GM19467 (cell line): ENCODE data around the gene OTUB2.
"Not testable (repeated sequence)": the region's sequence is repeated elsewhere in the genome, so short reads cannot be mapped to it uniquely, and the experiment has no call there.

ENCODE experiments used
- ATAC-seq: cut with Tn5 transposase; IDR thresholded peaks from one replicate; pipeline ENCODE4 v1.9.1; 2021; ENCODE audit warnings: mild to moderate bottlenecking, moderate library complexity; ENCODE audit not compliant: unreplicated experiment

The OTUB2 gene

GRCh38 chr14:94052662-94053061 lies 26.5 kb downstream of the OTUB2 start:
- no peak for ATAC-seq

- no peak for ATAC-seq
Measured at GRCh38 chr14:94054401-94054800, 28.3 kb downstream of the OTUB2 start.

DNA sequence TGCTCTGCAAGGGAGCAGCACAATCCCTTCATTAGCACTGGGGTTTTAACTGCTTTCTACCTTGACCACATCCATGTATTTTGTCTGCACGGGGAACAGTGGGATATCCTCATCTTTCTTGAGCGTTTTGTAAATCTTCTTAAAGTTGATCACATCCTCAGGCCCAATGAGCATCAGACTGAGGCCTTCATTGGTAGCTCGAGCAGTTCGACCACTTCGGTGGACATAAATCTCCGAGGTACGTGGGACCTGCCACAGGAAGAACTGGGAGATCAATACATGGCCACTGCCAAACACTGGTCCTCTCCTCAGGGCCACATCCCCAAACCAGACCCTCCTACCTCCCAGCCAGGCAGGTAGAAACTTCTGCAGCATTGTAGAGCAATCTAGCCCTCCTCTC lies 28.8 kb downstream of the OTUB2 start:
- no peak for ATAC-seq

- peak; percentile 52 for ATAC-seq
Measured at GRCh38 chr14:94056579-94057308, 30.6 kb downstream of the OTUB2 start.

- no peak for ATAC-seq
Measured at GRCh38 chr14:94058128-94058673, 32.1 kb downstream of the OTUB2 start.

GRCh38 chr14:94058674-94059138 lies 32.6 kb downstream of the OTUB2 start:
- no peak for ATAC-seq

- ATAC-seq, result no peak
Measured at GRCh38 chr14:94059998-94060397, 33.9 kb downstream of the OTUB2 start.

GRCh38 chr14:94062344-94062940 lies 36.3 kb downstream of the OTUB2 start:
- no peak for ATAC-seq

- ATAC-seq, result no peak
Measured at GRCh38 chr14:94066089-94066676, 40.0 kb downstream of the OTUB2 start.

DNA sequence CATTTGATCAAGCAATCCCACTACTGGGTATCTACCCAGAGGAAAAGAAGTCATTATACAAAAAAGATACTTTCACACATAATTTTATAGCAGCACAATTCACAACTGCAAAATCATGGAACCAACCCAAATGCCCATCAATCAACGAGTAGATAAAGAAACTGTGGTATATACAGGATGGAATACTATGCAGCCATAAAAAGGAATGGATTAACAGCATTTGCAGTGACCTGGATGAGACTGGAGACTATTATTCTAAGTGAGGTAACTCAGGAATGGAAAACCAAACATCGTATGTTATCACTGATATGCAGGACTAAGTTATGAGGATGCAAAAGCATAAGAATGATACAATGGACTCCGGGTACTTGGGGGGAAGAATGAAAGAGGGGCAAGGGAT lies 45.9 kb downstream of the OTUB2 start:
- ATAC-seq, result not testable (repeated sequence)

DNA sequence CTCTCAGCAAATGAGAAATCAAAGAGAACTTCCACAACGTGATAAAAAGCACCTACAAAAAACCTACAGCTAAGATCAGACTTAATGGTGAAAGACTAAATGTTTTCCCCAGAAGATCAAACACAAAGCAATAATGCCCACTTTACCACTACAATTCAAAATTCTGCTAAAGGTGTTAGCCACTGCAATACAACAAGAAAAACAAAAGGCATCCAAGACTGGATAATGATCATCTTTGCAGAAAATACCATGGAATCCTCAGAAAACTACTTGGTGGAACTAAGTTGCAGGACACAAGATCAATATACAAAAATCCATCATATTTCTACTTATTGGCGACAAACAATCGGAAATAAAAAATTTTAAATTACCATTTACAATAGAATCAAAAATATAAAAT lies 48.4 kb downstream of the OTUB2 start:
- ATAC-seq, result no peak

DNA sequence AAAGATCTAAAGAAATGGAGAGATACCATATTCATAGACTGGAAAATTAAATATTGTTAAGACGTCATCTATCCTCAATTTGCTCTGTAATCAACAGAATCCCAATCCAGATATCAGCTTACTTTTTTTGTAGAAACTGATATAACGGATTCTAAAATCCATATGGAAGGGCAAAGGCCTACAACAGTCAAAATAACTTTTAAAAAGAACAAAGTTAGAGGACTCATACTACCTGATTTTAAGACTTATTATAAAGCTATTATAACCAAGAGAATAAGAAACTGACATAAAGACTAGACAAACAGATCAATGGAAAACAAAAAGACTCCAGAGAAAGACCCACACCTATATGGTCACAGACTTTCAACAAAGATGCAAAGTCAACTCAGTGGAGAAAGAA lies 48.9 kb downstream of the OTUB2 start:
- ATAC-seq, result no peak

GRCh38 chr14:94077111-94077821 lies 51.1 kb downstream of the OTUB2 start:
- no peak for ATAC-seq

DNA sequence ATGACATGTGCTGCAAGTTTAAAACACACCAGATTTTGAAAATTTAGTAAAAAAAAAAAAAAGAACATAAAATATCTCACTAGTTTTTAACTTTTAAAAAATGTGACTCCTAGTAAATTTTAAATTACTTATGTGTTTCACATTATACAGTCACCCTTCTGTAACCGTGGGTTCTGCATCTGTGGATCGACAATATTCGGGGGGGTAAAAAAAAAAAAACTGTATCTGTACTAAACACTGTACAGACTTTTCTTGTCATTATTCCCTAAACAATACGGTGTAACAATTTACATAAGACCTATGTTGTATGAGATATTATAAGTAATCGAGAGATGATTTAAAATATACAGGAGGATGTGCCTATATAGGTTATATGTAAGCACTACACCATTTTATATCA lies 51.7 kb downstream of the OTUB2 start:
- no peak for ATAC-seq

GRCh38 chr14:94079891-94080620 lies 53.9 kb downstream of the OTUB2 start:
- ATAC-seq, result no peak

- ATAC-seq, result peak; percentile 97
Measured at GRCh38 chr14:94080621-94081385, 54.7 kb downstream of the OTUB2 start, which contains the start of the genes DDX24 and IFI27L1. Gene DDX24, minus strand, starts transcription at chr14:94081202. Its CDS starts 1,460 bp downstream, at chr14:94079742. Gene IFI27L1, plus strand, starts transcription at chr14:94081310. Its CDS starts 15,628 bp downstream, at chr14:94096938.

GRCh38 chr14:94081386-94081820 lies 55.3 kb downstream of the OTUB2 start:
- ATAC-seq, result peak; percentile 16

DNA sequence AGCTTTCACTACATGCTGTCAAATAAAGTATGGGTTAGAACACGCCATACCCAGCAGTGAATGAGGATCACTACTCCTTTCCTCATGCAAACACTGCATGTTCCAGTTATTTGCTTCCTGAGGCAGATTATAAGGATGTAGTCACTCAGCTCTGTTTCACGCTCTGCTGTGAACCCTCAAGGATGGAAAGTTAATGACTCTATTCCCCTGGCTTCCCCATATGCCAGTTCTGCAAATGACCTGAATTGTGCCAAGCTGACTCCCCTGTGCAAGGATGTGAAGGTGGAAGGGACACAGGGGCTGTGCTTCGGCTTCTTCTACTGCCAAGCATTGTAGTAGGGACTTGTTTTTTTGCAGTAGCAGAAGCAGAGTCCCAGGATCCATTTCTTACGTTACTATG lies 61.8 kb downstream of the OTUB2 start:
- no peak for ATAC-seq

DNA sequence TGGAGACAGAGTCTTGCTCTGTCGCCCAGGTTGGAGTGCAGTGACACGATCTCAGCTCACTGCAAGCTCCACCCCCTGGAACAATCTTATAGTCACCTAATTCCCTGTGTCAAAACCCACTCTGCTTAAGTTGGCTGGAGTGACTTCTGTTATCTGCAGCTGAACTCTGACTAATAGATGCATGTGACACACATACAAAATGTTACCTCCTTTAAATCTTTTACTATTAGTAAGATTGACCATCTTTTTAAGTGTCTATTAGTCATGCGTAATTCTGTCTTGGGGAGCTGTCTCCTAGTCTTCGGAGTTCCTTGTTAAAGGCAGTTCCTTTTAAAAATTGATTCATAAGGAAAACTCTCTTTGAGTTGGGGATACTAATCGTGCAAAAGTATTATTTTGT lies 62.4 kb downstream of the OTUB2 start:
- no peak for ATAC-seq

- ATAC-seq, result no peak
Measured at GRCh38 chr14:94089479-94089878, 63.3 kb downstream of the OTUB2 start.
